GM21825 (cell line): ENCODE results near the gene ALOXE3.
"Not testable (repeated sequence)": the region's sequence is repeated elsewhere in the genome, so short reads cannot be mapped to it uniquely, and the experiment has no call there.

Source experiments
- ATAC-seq: cut with Tn5 transposase; IDR thresholded peaks from one replicate; pipeline ENCODE4 v1.9.1; 2021; ENCODE audit warnings: mild to moderate bottlenecking, moderate library complexity; ENCODE audit not compliant: unreplicated experiment

ALOXE3 gene

DNA sequence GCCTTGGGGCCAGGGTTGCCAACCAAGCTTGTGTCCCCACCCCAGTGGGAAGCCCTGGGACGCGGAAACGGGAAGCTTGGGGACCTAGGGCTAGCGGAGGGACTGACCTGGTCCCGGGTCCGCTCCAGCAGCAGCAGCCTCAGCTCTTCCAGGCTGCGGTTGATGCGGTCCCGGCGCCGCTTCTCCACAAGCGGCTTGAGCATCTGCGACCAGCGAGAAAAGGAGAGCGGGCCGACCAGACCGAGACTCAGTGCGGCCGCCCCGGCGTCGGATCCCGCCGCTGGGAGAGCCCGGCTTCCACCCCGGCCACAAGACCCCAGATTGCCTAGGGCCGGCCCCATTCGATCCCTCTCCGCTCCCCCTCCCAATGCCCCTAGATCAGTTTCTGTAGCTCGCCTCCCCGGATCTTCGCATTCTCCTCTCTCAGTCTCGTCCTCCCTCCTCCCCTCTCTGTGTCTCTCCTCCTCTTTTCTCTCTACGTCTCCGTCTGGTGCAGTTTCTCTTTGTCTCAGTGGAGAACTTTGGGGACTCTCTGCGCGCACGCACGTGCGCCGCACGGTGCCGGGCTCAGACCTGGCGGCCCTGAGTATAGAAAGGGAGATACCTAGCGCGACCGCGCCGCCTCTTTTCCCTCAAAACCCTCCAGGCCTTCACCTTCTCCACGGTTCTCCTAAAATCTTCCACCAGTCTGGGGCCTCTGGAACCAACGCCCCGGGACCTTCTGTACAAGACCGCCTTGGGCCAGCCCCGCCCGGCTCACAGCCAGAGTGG is 4.8 kb upstream of the ALOXE3 start:
- no peak for ATAC-seq

DNA sequence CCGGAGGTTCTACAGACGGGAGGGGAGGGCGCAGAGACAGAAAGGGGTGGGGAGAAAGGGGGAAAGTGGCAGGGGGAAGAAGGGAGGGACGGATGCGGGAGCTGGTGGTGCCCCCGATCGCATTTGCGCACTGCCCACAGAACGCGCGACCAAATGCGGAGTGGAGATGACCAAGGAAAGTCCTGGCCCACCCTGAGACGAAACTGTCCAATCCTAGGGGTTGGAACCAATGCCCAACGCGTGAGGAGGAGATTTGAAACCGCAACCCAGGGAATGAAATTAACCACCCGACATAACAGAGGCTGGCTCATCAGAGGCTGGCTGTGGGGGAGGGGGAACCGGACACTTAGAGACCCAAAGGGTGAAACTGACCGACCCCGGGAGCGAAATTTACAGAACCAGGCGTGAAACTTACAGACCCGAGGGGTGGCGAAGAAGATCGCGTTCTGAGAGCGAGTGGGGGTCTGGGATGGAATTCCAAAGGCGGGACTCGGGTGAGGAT is 4.2 kb upstream of the ALOXE3 start:
- no peak for ATAC-seq

DNA sequence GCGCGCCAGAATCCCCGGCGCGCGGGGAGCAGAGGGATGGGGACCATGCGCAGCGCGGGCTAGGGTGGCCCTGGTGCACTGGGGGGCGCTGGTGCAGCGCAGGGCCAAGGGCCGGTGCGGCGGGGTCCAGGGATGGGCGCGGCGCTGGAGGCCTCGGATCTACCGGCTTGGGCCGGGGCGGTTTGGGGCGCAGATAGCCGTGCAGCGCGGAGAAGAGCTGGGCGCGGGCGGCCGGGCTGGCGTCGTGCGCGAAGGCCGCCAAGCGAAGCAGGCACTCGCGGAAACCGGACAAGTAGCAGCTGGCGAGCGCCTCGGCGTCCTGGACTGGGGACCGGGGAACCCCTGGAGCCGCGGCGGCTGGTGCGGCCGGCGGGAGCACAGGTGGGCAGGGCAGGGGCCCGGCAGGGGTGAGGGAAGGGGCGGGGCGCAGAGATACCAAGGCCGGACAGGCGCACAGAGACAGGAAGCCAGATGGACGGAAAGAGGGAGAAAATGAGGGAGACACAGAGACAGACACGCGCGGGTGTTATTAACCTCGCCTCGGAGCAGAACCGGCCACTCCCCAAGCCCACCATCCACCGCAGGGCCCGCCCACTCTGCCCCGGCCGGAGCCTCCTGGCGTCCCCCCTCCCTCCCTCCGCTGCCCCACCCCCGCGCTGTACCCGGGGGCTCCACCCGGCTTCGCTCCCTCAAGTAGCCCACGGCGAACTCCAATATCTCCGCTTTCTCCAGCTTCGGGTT is 3.5 kb upstream of the ALOXE3 start:
- ATAC-seq: peak; percentile 28

DNA sequence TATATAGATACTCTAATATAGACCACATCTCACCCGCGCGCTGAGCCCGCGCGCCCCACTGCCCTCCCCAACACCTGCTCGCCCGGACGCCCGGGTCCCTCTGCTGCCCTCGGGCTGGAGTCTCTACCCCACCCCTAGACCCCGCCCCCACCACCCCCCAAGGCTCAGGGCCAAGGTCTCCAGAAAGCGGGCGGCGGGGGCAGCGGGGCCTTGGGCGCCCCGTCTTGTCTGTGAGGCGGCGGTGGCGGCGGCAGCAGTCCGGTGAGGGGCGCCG is 3.0 kb upstream of the ALOXE3 start:
- no peak for ATAC-seq

DNA sequence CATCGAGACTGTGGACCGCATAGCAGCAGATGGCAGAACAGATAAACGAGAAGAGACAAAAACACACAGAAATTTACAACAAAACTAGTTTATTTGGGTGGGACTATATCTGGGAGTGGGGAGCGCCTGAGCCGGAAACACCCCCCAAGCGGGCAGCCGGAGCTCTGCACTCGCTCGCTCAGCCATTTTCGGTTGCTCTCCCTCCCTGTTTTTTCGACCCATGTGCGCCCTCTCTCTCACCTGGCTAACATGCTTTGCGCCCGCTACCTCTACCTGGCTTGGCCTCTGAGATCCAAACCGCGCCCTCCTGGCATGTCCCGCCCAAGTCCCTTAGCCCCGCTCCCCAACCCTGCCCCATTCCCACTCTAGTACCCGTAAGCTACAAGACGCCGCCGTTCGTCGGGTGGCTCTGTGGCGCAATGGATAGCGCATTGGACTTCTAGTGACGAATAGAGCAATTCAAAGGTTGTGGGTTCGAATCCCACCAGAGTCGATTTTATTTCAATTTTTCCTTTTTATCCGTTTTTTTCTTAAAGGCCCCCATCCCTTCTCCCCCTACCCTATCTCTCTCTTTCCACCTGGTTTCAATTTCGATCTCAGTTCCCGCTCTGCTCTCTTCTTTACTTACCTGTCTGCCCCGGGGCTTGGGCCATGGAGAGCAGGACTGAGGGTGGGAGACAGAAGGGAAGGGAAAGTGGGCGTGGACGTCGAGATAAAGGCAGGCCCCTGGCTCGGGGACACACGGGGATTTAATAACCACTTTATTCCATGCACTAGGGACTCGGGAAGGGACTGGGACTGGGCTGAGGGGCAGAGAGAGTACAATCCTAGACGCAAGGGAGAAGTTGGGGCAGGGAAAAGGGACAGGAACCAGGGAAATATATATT is 2.4 kb upstream of the ALOXE3 start:
- ATAC-seq: no peak

DNA sequence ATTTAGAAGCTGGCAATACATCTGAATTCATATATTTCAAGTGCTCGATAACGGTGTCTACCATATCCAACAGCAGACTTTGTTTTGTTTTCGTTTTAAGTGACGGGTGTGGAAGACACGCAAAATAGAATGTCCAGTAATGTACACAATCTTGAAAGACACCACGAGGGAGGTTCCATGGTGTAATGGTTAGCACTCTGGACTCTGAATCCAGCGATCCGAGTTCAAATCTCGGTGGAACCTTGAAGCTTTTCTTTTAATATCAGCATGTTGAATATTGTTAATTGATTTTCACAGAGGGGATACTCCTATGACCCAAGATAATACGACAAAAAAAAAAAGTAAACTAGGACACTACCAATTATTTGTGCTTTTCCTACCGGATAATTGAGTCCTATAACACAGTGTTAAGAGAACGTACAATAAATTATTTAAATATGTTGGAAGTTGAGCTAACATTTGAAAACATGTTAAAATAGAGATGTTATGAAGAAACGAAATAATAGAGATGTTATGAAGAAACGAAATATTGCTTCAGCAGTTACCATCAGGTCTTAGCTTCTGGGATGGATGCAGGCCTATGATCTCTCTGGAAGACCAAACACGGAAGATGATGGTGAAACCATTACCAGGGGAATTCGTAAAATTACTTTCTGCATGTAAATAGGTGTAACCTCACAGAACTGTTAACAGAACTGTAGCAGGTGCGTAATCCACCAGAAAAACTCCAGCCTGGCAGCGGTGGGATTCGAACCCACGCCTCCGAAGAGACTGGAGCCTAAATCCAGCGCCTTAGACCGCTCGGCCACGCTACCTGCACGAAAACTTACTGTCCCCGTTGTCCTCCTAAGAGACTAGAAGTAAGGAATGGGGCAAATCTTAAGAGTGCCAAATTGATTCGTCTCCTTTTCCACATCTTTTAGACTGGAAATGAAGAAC is 1.5 kb upstream of the ALOXE3 start:
- peak; percentile 26 for ATAC-seq

DNA sequence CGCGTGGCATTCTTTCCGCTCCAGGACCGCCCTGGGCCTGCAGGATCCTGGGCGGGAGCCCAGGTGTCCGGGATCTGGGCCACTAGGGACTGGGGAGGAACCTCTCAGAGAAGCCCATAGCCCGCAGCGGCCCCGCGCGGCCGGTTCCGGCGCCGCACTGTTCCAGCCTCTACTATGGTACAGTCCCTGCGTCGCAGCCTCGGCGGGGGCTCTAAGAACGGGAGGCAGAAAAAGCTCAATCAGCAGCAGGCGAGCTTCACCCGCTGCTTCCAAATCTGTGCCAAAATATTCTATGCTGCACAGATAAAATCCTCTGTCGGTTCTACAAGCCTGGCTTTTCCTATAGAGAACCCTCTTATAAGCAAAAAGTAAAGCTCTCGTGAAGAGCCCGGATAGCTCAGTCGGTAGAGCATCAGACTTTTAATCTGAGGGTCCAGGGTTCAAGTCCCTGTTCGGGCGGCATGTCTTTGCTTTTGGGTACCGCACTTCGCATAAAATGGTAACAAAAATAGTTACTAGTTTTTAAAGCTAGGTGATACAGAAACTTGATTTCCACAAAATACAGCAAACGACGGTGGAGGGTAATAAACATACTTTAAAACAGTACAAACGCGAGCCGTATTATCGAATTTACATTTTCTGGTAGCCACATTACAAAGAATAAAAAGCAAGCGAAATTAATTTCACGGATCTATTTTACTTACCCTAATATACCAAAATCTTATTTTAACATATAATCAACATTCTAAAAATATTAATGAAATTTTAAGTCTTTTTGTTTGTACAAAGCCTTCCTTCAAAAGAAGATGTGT is 661 bp upstream of the ALOXE3 start:
- ATAC-seq: peak; percentile 28

DNA sequence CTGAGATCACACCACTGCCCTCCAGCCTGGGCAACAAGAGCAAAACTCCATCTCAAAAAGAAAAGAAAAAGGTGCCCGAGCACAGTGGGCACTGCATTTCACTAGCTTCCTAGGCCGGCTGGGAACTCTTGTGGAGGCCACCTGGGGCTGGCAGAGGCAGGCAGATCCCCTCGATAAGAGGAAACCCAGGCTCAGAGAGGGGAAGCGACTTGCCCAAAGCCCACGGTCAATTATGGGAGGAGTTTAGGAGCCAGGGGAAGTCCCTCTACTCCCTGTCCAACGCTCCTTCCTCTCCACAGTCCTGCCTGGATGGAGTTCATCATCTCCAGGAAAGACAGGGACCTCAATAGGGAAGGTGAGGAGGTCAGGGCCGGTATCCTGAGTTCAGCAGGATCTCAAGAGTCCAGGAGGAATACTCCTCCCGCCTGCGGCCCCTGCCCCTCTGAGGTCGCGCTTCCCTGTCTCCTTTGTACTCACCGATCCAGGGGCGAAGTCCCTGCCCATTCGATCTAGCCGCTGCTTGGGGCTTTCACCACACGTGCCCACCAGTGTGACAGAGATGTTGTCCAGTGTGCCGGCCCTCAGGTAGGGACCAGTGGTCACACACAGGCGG is 841 bp downstream of the ALOXE3 start:
- ATAC-seq: no peak

DNA sequence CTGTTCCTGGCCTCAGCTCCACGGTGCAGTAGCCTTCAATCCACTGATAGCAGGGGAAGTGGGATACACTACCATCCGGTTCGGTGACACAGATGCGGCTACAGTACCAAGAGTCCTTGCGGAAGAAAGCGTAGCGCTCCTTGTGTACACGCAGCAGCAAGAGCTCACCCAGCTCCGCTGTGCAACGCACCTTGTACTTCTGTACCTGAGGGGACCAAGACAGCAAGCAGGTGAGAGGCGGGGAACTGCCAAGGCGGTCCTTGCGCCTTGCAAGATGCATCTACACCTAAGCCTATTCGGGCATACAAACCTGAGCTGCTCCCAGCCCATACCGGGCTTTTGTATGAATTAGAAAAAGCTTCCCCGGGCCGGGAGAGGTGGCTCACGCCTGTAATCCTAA is 1.5 kb downstream of the ALOXE3 start:
- ATAC-seq: no peak

DNA sequence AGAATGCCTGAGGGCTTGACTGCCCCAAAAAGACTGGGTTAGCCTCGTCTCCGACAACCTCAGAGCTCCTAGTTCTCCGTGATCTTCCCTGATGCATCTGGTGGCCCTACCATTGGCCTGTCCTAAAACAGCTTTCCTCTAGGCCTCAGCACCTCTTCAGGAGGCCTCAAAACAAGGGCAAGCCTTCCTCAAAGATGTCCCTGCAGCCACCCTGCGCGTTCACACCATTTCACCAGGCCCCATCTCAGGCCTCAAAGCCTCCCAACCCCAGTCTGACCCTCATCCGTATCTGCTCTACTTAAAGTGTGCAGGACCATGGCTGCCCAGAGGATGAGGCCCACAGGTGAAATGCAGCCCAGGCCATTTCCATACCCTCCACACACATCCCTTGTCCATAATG is 7.4 kb downstream of the ALOXE3 start:
- no peak for ATAC-seq

DNA sequence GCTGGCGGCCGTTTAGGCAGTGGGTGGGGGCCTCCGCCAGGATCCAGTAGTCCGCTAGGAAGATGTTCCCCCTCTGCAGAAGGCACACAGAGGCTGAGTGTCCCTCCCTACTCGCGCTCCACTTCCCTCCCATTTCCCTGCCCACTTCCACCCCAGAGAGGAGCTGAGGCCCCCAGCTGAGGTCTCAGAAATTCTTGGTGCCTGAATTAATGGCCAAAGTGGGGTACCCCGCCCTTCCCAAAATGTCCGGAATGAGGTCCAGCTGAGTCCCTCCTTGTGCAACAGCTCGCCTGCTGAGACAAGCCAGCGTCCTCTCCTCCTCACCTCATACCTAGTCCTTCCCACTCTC is 7.9 kb downstream of the ALOXE3 start:
- ATAC-seq: no peak

DNA sequence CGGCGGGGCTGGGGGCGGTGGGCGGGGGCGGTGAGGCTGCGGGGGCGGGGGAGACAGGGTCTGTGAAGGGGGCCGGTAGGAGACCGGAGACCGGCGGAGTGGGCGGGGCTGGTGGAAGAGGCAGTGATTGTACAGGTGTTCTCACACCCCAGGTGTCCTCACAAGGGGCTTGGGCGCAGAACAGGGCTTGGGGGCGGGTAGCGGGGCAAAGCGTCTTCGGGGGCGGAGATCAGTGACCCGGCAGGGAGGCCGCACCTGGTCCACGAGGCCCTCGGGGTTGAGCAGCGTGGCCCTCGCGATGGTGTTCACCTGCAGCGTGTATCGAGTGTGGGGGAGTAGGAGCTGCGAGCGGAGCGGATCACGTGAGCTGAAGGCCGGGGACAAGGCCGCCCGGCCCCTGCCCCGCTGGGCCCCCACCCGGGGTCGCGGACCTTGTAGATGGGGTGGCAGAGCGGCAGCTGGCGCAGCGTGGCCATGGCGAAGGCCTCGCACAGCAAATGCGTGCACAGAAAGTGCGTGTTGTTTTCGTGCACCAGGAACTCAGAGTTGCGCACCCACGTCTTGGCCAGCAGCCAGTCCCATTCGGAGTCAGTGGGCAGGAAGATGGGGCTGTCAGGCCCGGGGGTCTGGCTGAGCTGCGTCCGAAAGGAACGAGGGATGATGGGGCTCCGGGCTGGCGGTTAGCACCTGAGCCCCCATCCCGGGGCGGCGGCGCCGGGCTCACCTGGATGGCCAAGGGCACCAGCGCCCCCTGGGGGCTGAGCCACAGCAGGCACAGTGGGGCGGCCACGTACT is 8.5 kb downstream of the ALOXE3 start:
- ATAC-seq: no peak

DNA sequence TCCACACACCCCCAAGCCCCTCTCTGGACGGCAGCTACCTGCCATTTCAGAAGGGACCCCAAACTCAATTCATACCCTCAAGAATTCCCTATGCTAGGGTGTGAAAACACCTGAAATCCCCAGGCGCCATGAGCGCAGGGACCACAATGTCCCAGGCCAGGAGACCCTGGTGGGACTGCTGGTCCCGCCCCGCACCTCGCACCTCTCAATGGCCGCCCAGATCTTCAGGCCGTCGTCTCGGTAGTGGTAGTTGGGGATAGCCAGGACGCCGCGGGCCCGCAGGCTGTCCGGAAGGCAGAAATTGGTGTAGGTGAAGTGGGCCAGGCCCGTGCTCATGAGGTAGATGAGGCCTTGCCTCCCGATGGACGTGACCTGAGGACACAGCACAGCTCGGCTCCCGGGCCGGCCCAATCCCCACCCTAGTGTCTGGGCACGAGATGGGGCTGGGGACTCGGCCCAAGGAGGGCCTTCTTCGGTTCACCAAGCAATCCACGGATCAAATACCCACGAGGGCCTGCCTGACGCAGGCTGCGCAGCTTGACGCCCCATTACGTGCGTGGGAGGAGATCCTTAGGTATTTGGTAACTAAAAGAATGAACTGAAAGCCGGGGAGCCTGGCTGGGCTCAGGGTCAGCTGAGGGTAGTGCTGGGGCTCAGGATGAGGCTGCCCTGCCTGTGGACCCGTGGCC is 9.2 kb downstream of the ALOXE3 start:
- no peak for ATAC-seq

DNA sequence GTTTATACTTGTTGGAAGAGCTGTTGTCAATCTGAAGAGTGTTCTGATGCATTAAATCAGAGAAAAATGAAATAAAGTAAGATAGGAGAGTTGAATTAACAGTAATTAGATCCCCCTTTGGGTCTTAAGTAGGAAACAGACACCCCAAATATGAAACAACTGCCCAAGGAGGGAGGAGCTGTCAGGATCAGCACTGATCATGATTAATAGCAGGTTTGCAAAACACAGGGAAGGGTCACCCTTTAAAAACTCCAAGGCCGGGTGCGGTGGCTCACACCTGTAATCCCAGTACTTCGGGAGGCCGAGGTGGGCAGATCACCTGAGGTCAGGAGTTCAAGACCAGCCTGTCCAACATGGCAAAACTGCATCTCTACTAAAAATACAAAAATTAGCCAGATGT is 11.3 kb downstream of the ALOXE3 start:
- ATAC-seq: not testable (repeated sequence)

DNA sequence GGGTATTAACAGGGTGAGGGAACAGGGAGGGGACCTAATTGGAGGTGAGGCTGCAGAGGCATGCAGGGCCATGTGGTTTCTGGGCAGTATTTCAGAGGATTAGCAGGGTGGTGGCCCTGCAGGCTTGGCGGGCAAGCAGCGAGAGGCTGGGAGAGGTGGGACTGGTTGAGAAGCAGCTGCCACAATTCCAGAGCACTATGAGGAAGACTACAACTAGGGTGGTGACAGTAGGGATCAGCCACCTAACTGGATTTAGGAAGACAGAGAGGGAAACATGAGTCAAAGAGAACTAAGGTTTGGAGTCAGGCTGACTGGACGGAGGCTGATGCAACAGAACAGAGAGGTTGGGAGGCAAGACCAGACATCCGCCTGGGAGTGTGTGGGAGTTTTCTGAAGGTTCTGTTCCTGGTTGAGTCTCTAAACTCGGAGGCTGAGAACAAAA is 12.3 kb downstream of the ALOXE3 start:
- no peak for ATAC-seq

DNA sequence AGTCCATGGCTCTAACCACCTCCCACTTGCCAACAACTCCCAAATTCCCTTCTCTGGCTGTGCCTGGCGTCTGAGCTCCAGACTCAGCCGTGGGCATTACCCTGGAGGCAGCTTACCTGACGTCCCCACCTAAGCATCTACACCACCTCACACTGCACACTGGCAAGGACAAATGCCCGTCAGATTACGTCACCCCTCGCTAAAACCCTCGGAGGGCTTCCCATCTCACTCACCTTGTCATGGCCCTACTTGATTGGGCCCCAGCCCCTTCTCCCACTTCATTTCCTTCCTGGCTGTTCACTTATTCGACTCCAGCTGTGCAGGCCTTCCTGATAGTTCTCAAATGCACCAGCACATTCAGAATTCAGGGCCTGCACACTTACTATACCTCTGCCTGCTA is 13.4 kb downstream of the ALOXE3 start:
- no peak for ATAC-seq

DNA sequence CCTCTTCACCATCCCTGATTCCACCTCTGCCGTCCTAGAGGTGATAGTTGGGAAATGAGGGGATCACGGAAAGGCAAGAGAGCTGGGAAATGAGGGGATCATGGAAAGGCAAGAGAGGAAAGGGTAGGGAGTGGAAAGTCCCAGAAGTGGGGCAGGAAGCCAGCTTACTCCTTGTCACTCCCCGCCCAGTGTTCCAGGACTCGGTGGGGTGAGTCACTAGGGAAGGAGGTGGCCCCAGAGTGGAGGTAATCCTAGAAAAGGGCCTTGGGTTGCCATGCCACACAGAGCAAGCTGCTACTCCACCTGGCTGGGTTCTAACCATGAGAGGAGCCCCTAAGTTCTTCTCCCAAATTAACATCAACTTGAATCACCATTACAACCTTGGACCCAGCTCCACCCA is 14.8 kb downstream of the ALOXE3 start:
- no peak for ATAC-seq

DNA sequence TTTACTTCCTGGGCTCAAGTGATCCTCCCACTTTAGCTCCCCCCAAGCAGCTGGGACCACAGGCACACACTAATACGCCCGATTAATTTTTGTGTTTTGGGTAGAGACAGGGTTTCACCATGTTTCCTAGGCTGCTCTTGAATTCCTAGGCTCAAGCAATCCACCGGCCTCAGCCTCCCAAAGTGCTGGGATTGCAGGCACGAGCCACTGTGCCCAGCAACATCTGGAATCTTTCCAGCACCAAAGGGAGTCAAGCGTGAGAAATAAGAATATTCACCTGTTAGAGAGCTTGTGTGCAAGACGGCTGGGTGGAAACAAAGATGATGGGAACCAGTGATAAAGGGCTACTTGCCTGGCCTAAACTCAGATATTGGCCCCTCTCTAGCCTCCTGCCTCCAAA is 16.6 kb downstream of the ALOXE3 start:
- no peak for ATAC-seq
